Mucosa of stomach (tissue), 1 donor: ENCODE results near the gene GJB6.

Experiments
- H3K27me3 ChIP-seq: one replicate; pipeline ENCODE4 v1.7.0; 2013; ENCODE audit warnings: mild to moderate bottlenecking, low read length; ENCODE audit not compliant: control insufficient read depth, insufficient read depth
- H3K36me3 ChIP-seq: one replicate; pipeline ENCODE4 v1.7.0; 2013; ENCODE audit warnings: low read length; ENCODE audit not compliant: control insufficient read depth, insufficient read depth
- H3K4me1 ChIP-seq: one replicate; pipeline ENCODE4 v1.7.0; 2013; ENCODE audit warnings: mild to moderate bottlenecking, low read length; ENCODE audit not compliant: control insufficient read depth, insufficient read depth
- H3K4me3 ChIP-seq: one replicate; pipeline ENCODE4 v1.7.0; 2013; ENCODE audit warnings: low read length
- H3K9ac ChIP-seq: one replicate; pipeline ENCODE4 v1.7.0; 2013; ENCODE audit warnings: mild to moderate bottlenecking, low read length, moderate library complexity
- H3K9me3 ChIP-seq: one replicate; pipeline ENCODE4 v1.7.0; 2013; ENCODE audit warnings: mild to moderate bottlenecking, low read length, moderate library complexity; ENCODE audit not compliant: control insufficient read depth
- donor health status: Pancreatic carcinoma.

Gene GJB6

GRCh38 chr13:20254076-20254475, 22.0 kb upstream of the GJB6 start:
- Histone ChIP-seq H3K4me1 (no peaks in the 10 kb centered on the region), H3K9ac (no peak overlapping the region), H3K36me3 (no peaks in the 10 kb centered on the region), H3K9me3 (no peaks in the 10 kb centered on the region), H3K27me3 (no peaks in the 10 kb centered on the region), H3K4me3 (no peak overlapping the region)

GRCh38 chr13:20249913-20250312, 17.8 kb upstream of the GJB6 start:
- H3K9ac ChIP-seq = no peak overlapping the region
- H3K4me3 ChIP-seq = no peak overlapping the region
- peaks cover 5% of the 10 kb centered on the region for H3K4me1 ChIP-seq
- no peaks in the 10 kb centered on the region for H3K36me3 ChIP-seq
- no peaks in the 10 kb centered on the region for H3K27me3 ChIP-seq
- H3K9me3 ChIP-seq = no peaks in the 10 kb centered on the region

GRCh38 chr13:20247963-20248362, 15.8 kb upstream of the GJB6 start:
- no peak overlapping the region for H3K4me3 ChIP-seq
- H3K36me3 ChIP-seq = no peaks in the 10 kb centered on the region
- H3K4me1 ChIP-seq = peaks cover 5% of the 10 kb centered on the region
- no peak overlapping the region for H3K9ac ChIP-seq
- no peaks in the 10 kb centered on the region for H3K9me3 ChIP-seq
- no peaks in the 10 kb centered on the region for H3K27me3 ChIP-seq

GRCh38 chr13:20247403-20247802, 15.3 kb upstream of the GJB6 start:
- no peaks in the 10 kb centered on the region for H3K9me3 ChIP-seq
- H3K27me3 ChIP-seq = no peaks in the 10 kb centered on the region
- H3K4me1 ChIP-seq = peaks cover 5% of the 10 kb centered on the region
- H3K9ac ChIP-seq = no peak overlapping the region
- no peak overlapping the region for H3K4me3 ChIP-seq
- no peaks in the 10 kb centered on the region for H3K36me3 ChIP-seq

- H3K4me3 ChIP-seq = no peak overlapping the region
Measured at GRCh38 chr13:20241593-20241992, 9.5 kb upstream of the GJB6 start.

GRCh38 chr13:20239748-20240147, 7.6 kb upstream of the GJB6 start:
- Histone ChIP-seq H3K4me1 (peaks cover 36% of the 10 kb centered on the region), H3K4me3 (no peak overlapping the region), H3K27me3 (no peaks in the 10 kb centered on the region), H3K9me3 (no peaks in the 10 kb centered on the region), H3K9ac (no peak overlapping the region), H3K36me3 (no peaks in the 10 kb centered on the region)

More at GRCh38 chr13:20241593-20241992, 9.5 kb upstream of the GJB6 start:
- Histone ChIP-seq H3K9ac (no peak overlapping the region), H3K27me3 (no peaks in the 10 kb centered on the region), H3K9me3 (no peaks in the 10 kb centered on the region), H3K36me3 (no peaks in the 10 kb centered on the region), H3K4me1 (peaks cover 36% of the 10 kb centered on the region)

- Histone ChIP-seq H3K4me1 (no peaks in the 10 kb centered on the region), H3K4me3 (no peak overlapping the region), H3K27me3 (peaks cover 22% of the 10 kb centered on the region), H3K9me3 (no peaks in the 10 kb centered on the region), H3K36me3 (no peaks in the 10 kb centered on the region), H3K9ac (no peak overlapping the region)
Measured at GRCh38 chr13:20232556-20233277, 598 bp upstream of the GJB6 start.

GRCh38 chr13:20230913-20231838, 943 bp downstream of the GJB6 start:
- Histone ChIP-seq H3K4me3 (no peak overlapping the region), H3K4me1 (no peaks in the 10 kb centered on the region), H3K9me3 (no peaks in the 10 kb centered on the region), H3K9ac (peak overlapping the region; percentile 39), H3K36me3 (no peaks in the 10 kb centered on the region), H3K27me3 (peaks cover 22% of the 10 kb centered on the region)

GRCh38 chr13:20227730-20228129, 4.4 kb downstream of the GJB6 start:
- Histone ChIP-seq H3K9me3 (no peaks in the 10 kb centered on the region), H3K36me3 (no peaks in the 10 kb centered on the region), H3K4me3 (no peak overlapping the region), H3K27me3 (peaks cover 20% of the 10 kb centered on the region), H3K4me1 (no peaks in the 10 kb centered on the region), H3K9ac (no peak overlapping the region)

- no peaks in the 10 kb centered on the region for H3K4me1 ChIP-seq
- no peaks in the 10 kb centered on the region for H3K36me3 ChIP-seq
- no peak overlapping the region for H3K4me3 ChIP-seq
- peaks cover 16% of the 10 kb centered on the region for H3K27me3 ChIP-seq
- H3K9me3 ChIP-seq = no peaks in the 10 kb centered on the region
- H3K9ac ChIP-seq = no peak overlapping the region
Measured at GRCh38 chr13:20227288-20227687, 4.8 kb downstream of the GJB6 start.

GRCh38 chr13:20222553-20222952, 9.6 kb downstream of the GJB6 start:
- Histone ChIP-seq H3K27me3 (no peaks in the 10 kb centered on the region), H3K4me3 (no peak overlapping the region), H3K9ac (no peak overlapping the region), H3K36me3 (no peaks in the 10 kb centered on the region), H3K9me3 (no peaks in the 10 kb centered on the region), H3K4me1 (no peaks in the 10 kb centered on the region)

- no peaks in the 10 kb centered on the region for H3K4me1 ChIP-seq
- no peaks in the 10 kb centered on the region for H3K36me3 ChIP-seq
- no peaks in the 10 kb centered on the region for H3K9me3 ChIP-seq
- H3K9ac ChIP-seq = no peak overlapping the region
- no peak overlapping the region for H3K4me3 ChIP-seq
- no peaks in the 10 kb centered on the region for H3K27me3 ChIP-seq
Measured at GRCh38 chr13:20221772-20222171, 10.3 kb downstream of the GJB6 start.
